Peyer's patch (tissue), 4 donors: ENCODE measurements around the gene SAMSN1.

Experiments used
- POLR2A ChIP-seq, 2 donors: fragments of 450-650 bp; IDR thresholded peaks; one replicate each; pipeline ENCODE4 v1.5.1; 2017; ENCODE audit warnings: antibody characterized with exemption in 2 of 2, mild to moderate bottlenecking in 2 of 2, moderate library complexity in 2 of 2
- TF ChIP-seq, protein P1 (sequence below), 6 experiments: fragments of 450-650 bp in 4 of 6; fragments of 200-600 bp in 2 of 6; sonication (generic) in 1 of 6; IDR thresholded peaks; one replicate each; pipeline ENCODE4 v1.5.1; 2017 to 2019; ENCODE audit warnings: antibody characterized with exemption in 6 of 6, mild to moderate bottlenecking in 3 of 6, moderate library complexity in 1 of 6

DNA sequence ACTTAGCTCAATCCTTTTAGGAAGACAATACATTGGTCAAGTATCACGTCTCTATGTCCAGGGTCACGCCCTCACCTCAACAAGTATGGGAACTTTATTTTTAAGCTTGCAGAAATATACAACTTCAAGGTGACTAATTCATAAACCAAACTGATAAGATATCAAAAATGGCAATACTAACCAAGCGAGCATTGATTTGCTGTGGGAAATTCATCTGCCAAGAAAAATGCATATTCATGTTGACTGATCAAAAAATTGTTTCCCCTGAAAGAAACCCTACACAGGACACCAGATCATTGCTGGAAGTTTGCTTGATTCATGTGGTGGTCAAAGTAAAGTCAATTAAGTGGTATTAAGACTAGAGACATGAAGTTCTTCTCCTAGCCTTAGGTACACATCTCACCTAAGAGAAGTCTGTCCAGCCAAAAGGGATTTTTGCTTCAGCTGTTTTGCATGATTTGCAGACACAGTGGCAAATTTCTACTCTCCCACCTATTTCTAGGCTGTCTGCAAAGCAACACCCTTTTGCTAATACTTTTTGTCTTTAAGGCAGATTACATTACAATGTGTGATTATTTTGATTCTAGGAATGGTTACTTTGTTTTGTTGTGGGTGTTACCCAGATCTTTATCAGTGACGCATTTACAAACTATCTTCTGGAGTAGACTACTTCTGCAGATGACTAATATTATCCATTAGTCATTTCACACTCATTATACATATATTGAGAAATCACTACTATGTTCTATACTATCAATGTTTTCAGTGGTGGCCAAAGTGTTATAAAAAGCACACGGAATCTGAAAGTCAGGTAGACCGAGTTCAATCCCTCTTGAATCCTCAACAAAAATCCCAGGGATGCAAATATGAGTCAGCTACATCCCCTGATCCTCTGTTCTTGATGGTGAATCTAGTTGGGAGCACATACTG lies 12.4 kb downstream of the SAMSN1 start:
- TF ChIP-seq, protein P1, sequence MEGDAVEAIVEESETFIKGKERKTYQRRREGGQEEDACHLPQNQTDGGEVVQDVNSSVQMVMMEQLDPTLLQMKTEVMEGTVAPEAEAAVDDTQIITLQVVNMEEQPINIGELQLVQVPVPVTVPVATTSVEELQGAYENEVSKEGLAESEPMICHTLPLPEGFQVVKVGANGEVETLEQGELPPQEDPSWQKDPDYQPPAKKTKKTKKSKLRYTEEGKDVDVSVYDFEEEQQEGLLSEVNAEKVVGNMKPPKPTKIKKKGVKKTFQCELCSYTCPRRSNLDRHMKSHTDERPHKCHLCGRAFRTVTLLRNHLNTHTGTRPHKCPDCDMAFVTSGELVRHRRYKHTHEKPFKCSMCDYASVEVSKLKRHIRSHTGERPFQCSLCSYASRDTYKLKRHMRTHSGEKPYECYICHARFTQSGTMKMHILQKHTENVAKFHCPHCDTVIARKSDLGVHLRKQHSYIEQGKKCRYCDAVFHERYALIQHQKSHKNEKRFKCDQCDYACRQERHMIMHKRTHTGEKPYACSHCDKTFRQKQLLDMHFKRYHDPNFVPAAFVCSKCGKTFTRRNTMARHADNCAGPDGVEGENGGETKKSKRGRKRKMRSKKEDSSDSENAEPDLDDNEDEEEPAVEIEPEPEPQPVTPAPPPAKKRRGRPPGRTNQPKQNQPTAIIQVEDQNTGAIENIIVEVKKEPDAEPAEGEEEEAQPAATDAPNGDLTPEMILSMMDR (IDR thresholded peaks at IDR 0.05): no peak
- no peak for TF ChIP-seq POLR2A (IDR thresholded peaks at IDR 0.05)
